H9 (cell line): ENCODE data around the gene DTHD1. TPM values are rescaled to one million over a fixed set of nuclear protein-coding genes. Genes with fewer than 3 reads are reported as not detected.

Experiments
- DNase-seq: peaks from one replicate; pipeline ENCODE4 v3.0.0-alpha.2; 2017
- H2AFZ ChIP-seq: one replicate; pipeline ENCODE4 v1.6.1; 2013; ENCODE audit warnings: mild to moderate bottlenecking, low read length, control low read depth, moderate library complexity
- H2AK5ac ChIP-seq: 2 replicates; pipeline ENCODE4 v1.6.1; 2013; ENCODE audit warnings: low read length, control low read depth, mixed read lengths; ENCODE audit not compliant: insufficient read length
- H2BK120ac ChIP-seq: one replicate; pipeline ENCODE4 v1.6.1; 2013; ENCODE audit warnings: low read depth, mild to moderate bottlenecking, low read length, control low read depth, inconsistent platforms; ENCODE audit not compliant: poor library complexity, severe bottlenecking
- H2BK12ac ChIP-seq: 2 replicates; pipeline ENCODE4 v1.6.1; 2013; ENCODE audit warnings: low read length, control low read depth, mixed read lengths, low read depth; ENCODE audit not compliant: insufficient read length
- H2BK15ac ChIP-seq: 2 replicates; pipeline ENCODE4 v1.6.1; 2013; ENCODE audit warnings: low read depth, low read length, control low read depth
- H2BK20ac ChIP-seq: one replicate; pipeline ENCODE4 v1.6.1; 2013; ENCODE audit warnings: low read depth, mild to moderate bottlenecking, low read length, control low read depth, inconsistent platforms; ENCODE audit not compliant: poor library complexity, severe bottlenecking
- H2BK5ac ChIP-seq: 2 replicates; pipeline ENCODE4 v1.6.1; 2013; ENCODE audit warnings: low read length, control low read depth, mixed read lengths; ENCODE audit not compliant: insufficient read length
- H3K14ac ChIP-seq: 2 replicates; pipeline ENCODE4 v1.6.1; 2013; ENCODE audit warnings: low read length, control low read depth; ENCODE audit not compliant: insufficient read depth
- H3K18ac ChIP-seq: 2 replicates; pipeline ENCODE4 v1.6.1; 2013; ENCODE audit warnings: low read depth, mild to moderate bottlenecking, mixed read lengths, low read length, control low read depth; ENCODE audit not compliant: insufficient read length
- H3K23ac ChIP-seq: 2 replicates; pipeline ENCODE4 v1.6.1; 2013; ENCODE audit warnings: low read length, control low read depth, mixed read lengths, low read depth; ENCODE audit not compliant: insufficient read length
- H3K23me2 ChIP-seq: 2 replicates; pipeline ENCODE4 v1.6.1; 2013; ENCODE audit warnings: low read depth, mild to moderate bottlenecking, mixed read lengths, low read length, control low read depth; ENCODE audit not compliant: insufficient read length, poor library complexity, severe bottlenecking
- H3K27ac ChIP-seq: 2 replicates; pipeline ENCODE4 v1.5.1; 2013; ENCODE audit warnings: low read length, control low read depth, mixed read lengths, low read depth; ENCODE audit not compliant: insufficient read length
- H3K27me3 ChIP-seq: 2 replicates; pipeline ENCODE4 v1.6.1; 2013; ENCODE audit warnings: low read length, control low read depth, inconsistent platforms; ENCODE audit not compliant: insufficient read depth
- H3K4ac ChIP-seq: 2 replicates; pipeline ENCODE4 v1.6.1; 2013; ENCODE audit warnings: low read depth, mild to moderate bottlenecking, control low read depth, inconsistent platforms, low read length, moderate library complexity
- H3K4me1 ChIP-seq: 2 replicates; pipeline ENCODE4 v1.6.1; 2013; ENCODE audit warnings: low read length, control low read depth, inconsistent platforms; ENCODE audit not compliant: insufficient read depth
- H3K4me2 ChIP-seq: 2 replicates; pipeline ENCODE4 v1.6.1; 2013; ENCODE audit warnings: low read length, control low read depth, mixed read lengths; ENCODE audit not compliant: insufficient read length, insufficient read depth
- H3K56ac ChIP-seq: 2 replicates; pipeline ENCODE4 v1.6.1; 2013; ENCODE audit warnings: low read depth, mild to moderate bottlenecking, mixed read lengths, low read length, control low read depth; ENCODE audit not compliant: insufficient read length
- H3K79me1 ChIP-seq: 2 replicates; pipeline ENCODE4 v1.6.1; 2013; ENCODE audit warnings: low read depth, mild to moderate bottlenecking, moderate library complexity, low read length, control low read depth, inconsistent platforms; ENCODE audit not compliant: insufficient read depth, poor library complexity, severe bottlenecking
- H3K79me2 ChIP-seq: 2 replicates; pipeline ENCODE4 v1.6.1; 2013; ENCODE audit warnings: low read length, control low read depth, inconsistent platforms; ENCODE audit not compliant: insufficient read depth
- H3K9ac ChIP-seq: 2 replicates; pipeline ENCODE4 v1.6.1; 2013; ENCODE audit warnings: low read length, control low read depth, mixed read lengths; ENCODE audit not compliant: insufficient read length; ENCODE audit errors: extremely low read depth
- H3K9me3 ChIP-seq: one replicate; pipeline ENCODE4 v1.6.1; 2013; ENCODE audit warnings: low read depth, low read length, inconsistent platforms; ENCODE audit not compliant: control insufficient read depth
- H3T11ph ChIP-seq: one replicate; pipeline ENCODE4 v1.6.1; 2013; ENCODE audit warnings: mild to moderate bottlenecking, low read length, control low read depth, inconsistent platforms
- H4K20me1 ChIP-seq: one replicate; pipeline ENCODE4 v1.6.1; 2013; ENCODE audit not compliant: control insufficient read depth, insufficient read length, insufficient read depth
- H4K5ac ChIP-seq: 2 replicates; pipeline ENCODE4 v1.6.1; 2013; ENCODE audit warnings: low read depth, mild to moderate bottlenecking, mixed read lengths, low read length, control low read depth; ENCODE audit not compliant: insufficient read length
- H4K8ac ChIP-seq: replicated peaks from 2 replicates; pipeline ENCODE4 v1.6.1; 2013; ENCODE audit warnings: low read length, control low read depth, mixed read lengths, low read depth; ENCODE audit not compliant: insufficient read length
- H4K91ac ChIP-seq: 2 replicates; pipeline ENCODE4 v1.6.1; 2013; ENCODE audit warnings: low read depth, mild to moderate bottlenecking, moderate library complexity, mixed read lengths, low read length, control low read depth; ENCODE audit not compliant: insufficient read length
- H3K27ac Mint-ChIP-seq, 3 experiments: 2 replicates in 2 of 3; 3 replicates in 1 of 3; pipeline ENCODE4 v1.8.0; 2020 to 2021; ENCODE audit warnings: mixed read lengths in 3 of 3, mild to moderate bottlenecking in 1 of 3, moderate library complexity in 1 of 3
- H3K27me3 Mint-ChIP-seq: 2 replicates; pipeline ENCODE4 v1.8.0; 2021; ENCODE audit warnings: low read depth, mild to moderate bottlenecking, moderate library complexity, mixed read lengths
- H3K36me3 Mint-ChIP-seq, 3 experiments: 2 replicates in 2 of 3; 3 replicates in 1 of 3; pipeline ENCODE4 v1.8.0; 2020 to 2021; ENCODE audit warnings: low read depth in 3 of 3, mixed read lengths in 3 of 3; ENCODE audit not compliant: insufficient read depth in 1 of 3
- H3K4me1 Mint-ChIP-seq, 2 experiments: 2 replicates each; pipeline ENCODE4 v1.8.0; 2020; ENCODE audit warnings: mixed read lengths in 2 of 2
- H3K4me3 Mint-ChIP-seq, 2 experiments: 2 replicates in 1 of 2; 3 replicates in 1 of 2; pipeline ENCODE4 v1.8.0; 2020 to 2021; ENCODE audit warnings: mild to moderate bottlenecking in 2 of 2, mixed read lengths in 2 of 2, moderate library complexity in 1 of 2
- H3K9me3 Mint-ChIP-seq, 2 experiments: 2 replicates in 1 of 2; 3 replicates in 1 of 2; pipeline ENCODE4 v1.8.0; 2020; ENCODE audit warnings: mild to moderate bottlenecking in 2 of 2, mixed read lengths in 2 of 2, moderate library complexity in 1 of 2
- CTCF ChIP-seq: fragments of 200-600 bp; sonication (generic); conservative IDR thresholded peaks from 3 replicates; pipeline ENCODE4 v1.8.0; 2021; ENCODE audit warnings: antibody characterized with exemption, mild to moderate bottlenecking
- WGBS: extraction: QIAGEN DNeasy Blood & Tissue Kit; methylation state at CpG from one replicate; pipeline ENCODE4 v1.1.7; 2013; ENCODE audit warnings: missing lambda C conversion rate, low lambda C conversion rate, mixed read lengths; ENCODE audit not compliant: insufficient read length; ENCODE audit errors: extremely low coverage; 5-methylcytosine and 5-hydroxymethylcytosine counted together
- total RNA-seq: library from RNA; stranded (reverse); gene quantifications from 2 replicates; pipeline ENCODE4 v1.2.1, GENCODE V29; 2021

The DTHD1 gene
- total RNA-seq, 1 experiment from 2014 or later, result not detected

- H2AFZ ChIP-seq, result no peak overlapping the region
- H3K56ac ChIP-seq, result no peak overlapping the region
- no peak overlapping the region for H3K14ac ChIP-seq
- H3K18ac ChIP-seq, result no peak overlapping the region
- Mint-ChIP-seq H3K4me1 (no peaks in the 10 kb centered on the region), H3K9me3 (no peaks in the 10 kb centered on the region), H3K4me3 (no peak overlapping the region), H3K36me3 (no peaks in the 10 kb centered on the region), H3K27ac (no peak overlapping the region), H3K27me3 (no peaks in the 10 kb centered on the region)
- no peaks in the 10 kb centered on the region for H3K9me3 ChIP-seq
- no peak overlapping the region for H4K5ac ChIP-seq
- H2BK5ac ChIP-seq, result no peak overlapping the region
- H2BK20ac ChIP-seq, result no peak overlapping the region
- H3K27me3 ChIP-seq, result no peaks in the 10 kb centered on the region
- TF ChIP-seq CTCF, result no peak
- H2BK15ac ChIP-seq, result no peak overlapping the region
- H3K79me1 ChIP-seq, result no peaks in the 10 kb centered on the region
- H3K27ac ChIP-seq, result no peak overlapping the region
- no peak overlapping the region for H2BK120ac ChIP-seq
- no peak overlapping the region for H3K9ac ChIP-seq
- no peak overlapping the region for H3K23ac ChIP-seq
- no peak overlapping the region for H3T11ph ChIP-seq
- 100% methylated on average over 1 of the region's 3 CpGs for WGBS
- H3K4ac ChIP-seq, result no peak overlapping the region
- H4K20me1 ChIP-seq, result no peaks in the 10 kb centered on the region
- H3K4me1 ChIP-seq, result no peaks in the 10 kb centered on the region
- no peaks in the 10 kb centered on the region for H3K79me2 ChIP-seq
- H3K4me2 ChIP-seq, result no peak overlapping the region
- H2AK5ac ChIP-seq, result no peak overlapping the region
- DNase-seq, result no peak
- no peak overlapping the region for H4K91ac ChIP-seq
- H2BK12ac ChIP-seq, result no peak overlapping the region
- H4K8ac ChIP-seq, result no peak overlapping the region
- H3K23me2 ChIP-seq, result no peaks in the 10 kb centered on the region
These were observed 44.5 kb downstream of the DTHD1 start for GRCh38 chr4:36325926-36326325.
